ENCODE results near the gene RMDN3. TPM values are rescaled to one million over a fixed set of nuclear protein-coding genes. Genes with fewer than 3 reads are reported as not detected.

RMDN3 gene
- total RNA-seq, 2 experiments from 2014 or later = 34.0 to 35.1 TPM

GRCh38 chr15:40763801-40764628 is 9.0 kb upstream of the RMDN3 start, which contains the start of gene GCHFR:
TSS of gene GCHFR (plus strand) at chr15:40764068. CDS start at chr15:40764181, 113 bp downstream.
- ChIA-PET POLR2A (interaction anchor here (0.8 to 2.5 kb wide), 9 partner anchors 8 to 69 kb away, joined by 3 to 13 read pairs (median 4); partner anchors contain the start of genes RAD51 and ZFYVE19), CTCF (interaction anchor here (0.6 to 3.8 kb wide), 7 partner anchors 14 to 131 kb away, joined by 3 to 18 read pairs (median 4); partner anchors contain the start of gene VPS18)
- DNase-seq (peak; percentile 74), ATAC-seq (peak; percentile 58)
- Mint-ChIP-seq H3K4me1 (ENCODE audit: low read depth) (peaks cover 45% of the 10 kb centered on the region), H3K27me3 (ENCODE audit: low read depth) (peaks cover 4% of the 10 kb centered on the region), H3K9me3 (ENCODE audit: insufficient read depth) (no peaks in the 10 kb centered on the region), H3K4me3 (peak within 1 kb of the TSS; percentile 86), H3K27ac (peak within 1 kb of the TSS; percentile 91), H3K36me3 (ENCODE audit: low read depth) (peaks cover 10% of the 10 kb centered on the region)

DNA sequence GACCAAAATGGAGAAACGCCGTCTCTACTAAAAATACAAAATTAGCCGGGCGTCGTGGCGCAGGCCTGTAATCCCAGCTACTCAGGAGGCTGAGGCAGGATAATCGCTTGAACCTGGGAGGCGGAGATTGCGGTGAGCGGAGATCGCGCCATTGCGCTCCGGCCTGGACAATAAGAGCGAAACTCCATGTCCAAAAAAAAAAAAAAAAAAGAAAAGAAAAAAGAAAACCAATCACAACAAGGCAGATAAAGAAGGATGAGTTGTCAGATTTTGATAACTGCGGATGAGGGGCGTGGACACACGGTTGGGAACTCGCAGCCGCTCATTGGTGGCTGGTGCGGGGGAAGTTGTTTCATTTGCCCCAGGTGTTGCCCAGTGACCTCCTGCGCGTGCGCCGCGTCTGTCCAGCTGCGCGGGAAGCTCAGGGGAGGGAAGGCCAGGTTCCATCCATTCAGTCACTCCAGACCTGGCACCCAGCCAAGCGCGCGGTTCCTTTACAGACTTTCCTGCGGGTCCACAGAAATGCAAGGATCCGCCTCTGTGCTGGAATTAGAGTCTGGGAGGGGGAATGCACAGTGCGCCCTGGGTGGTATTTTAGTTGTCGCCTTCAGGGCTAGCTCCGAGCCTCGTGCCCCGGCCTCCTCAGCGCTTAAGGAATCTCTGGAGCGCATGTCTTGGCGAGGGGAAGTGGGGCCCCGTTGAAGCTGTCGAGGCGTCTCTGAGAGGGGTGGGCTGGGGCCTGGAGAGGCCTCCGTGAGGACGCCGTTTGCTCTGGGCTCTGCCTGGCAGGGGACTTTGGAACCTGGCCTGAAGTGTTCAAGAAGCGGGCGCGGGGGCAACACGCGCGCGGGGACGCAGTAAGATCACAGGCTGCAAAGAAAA is 8.1 kb upstream of the RMDN3 start:
- Mint-ChIP-seq H3K27me3 (ENCODE audit: low read depth) (peaks cover 4% of the 10 kb centered on the region), H3K4me3 (peak overlapping the region; percentile 86), H3K9me3 (ENCODE audit: insufficient read depth) (no peaks in the 10 kb centered on the region), H3K27ac (peak overlapping the region; percentile 91), H3K4me1 (ENCODE audit: low read depth) (peaks cover 36% of the 10 kb centered on the region), H3K36me3 (ENCODE audit: low read depth) (peaks cover 7% of the 10 kb centered on the region)
- ChIA-PET POLR2A (interaction anchor here (0.7 to 2.5 kb wide), 3 partner anchors 13 to 19 kb away, joined by 3 to 13 read pairs (median 3); no protein-coding TSS in a partner anchor), CTCF (interaction anchor here (0.6 kb wide), 1 partner anchor 95 kb away, joined by 3 read pairs; no protein-coding TSS in a partner anchor)
- ATAC-seq = peak; percentile 1
- peak; percentile 58 for DNase-seq

DNA sequence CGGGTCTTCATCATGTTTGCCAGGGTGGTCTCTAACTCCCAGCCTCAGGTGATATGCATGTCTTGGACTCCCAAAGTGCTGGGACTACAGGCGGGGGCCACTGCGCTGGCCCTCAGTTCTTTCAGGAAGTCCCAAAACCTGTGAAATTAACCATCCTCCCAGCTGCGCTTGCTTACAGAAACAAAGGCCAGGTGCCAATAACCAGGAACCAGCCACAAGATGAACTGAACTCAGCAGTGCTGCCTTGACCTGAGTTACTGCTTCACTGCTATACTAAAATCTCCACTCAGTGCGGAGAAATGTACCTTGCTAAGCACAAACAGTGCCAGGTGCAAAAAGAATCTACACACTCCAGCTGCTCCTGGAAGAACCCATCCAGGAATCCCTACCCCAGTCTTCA is 4.9 kb upstream of the RMDN3 start:
- CTCF ChIA-PET = interaction anchor here (1.1 kb wide), 1 partner anchor 22 kb away, joined by 3 read pairs; no protein-coding TSS in a partner anchor

GRCh38 chr15:40756938-40757337 is 1.9 kb upstream of the RMDN3 start:
- ChIA-PET POLR2A (interaction anchor here (1.0 to 1.3 kb wide), 3 partner anchors 8 to 62 kb away, joined by 4 to 5 read pairs (median 4); partner anchors contain the start of gene RAD51), CTCF (interaction anchor here (0.6 to 1.6 kb wide), 4 partner anchors 9 to 135 kb away, joined by 3 to 6 read pairs (median 4); no protein-coding TSS in a partner anchor)
- peak overlapping the region; percentile 3 for H3K27ac Mint-ChIP-seq

More for the DNA sequence above, 4.9 kb upstream of the RMDN3 start:
- no peaks in the 10 kb centered on the region for H3K9me3 Mint-ChIP-seq (ENCODE audit: insufficient read depth)
- no peak for DNase-seq
- no peak overlapping the region for H3K4me3 Mint-ChIP-seq
- POLR2A ChIA-PET = interaction anchor here (0.8 kb wide), 1 partner anchor 10 kb away, joined by 4 read pairs; no protein-coding TSS in a partner anchor
- H3K27me3 Mint-ChIP-seq (ENCODE audit: low read depth) = peaks cover 4% of the 10 kb centered on the region
- H3K27ac Mint-ChIP-seq = no peak overlapping the region
- peaks cover under 1% of the 10 kb centered on the region for H3K36me3 Mint-ChIP-seq (ENCODE audit: low read depth)
- H3K4me1 Mint-ChIP-seq (ENCODE audit: low read depth) = peaks cover 32% of the 10 kb centered on the region
- no peak for ATAC-seq

DNA sequence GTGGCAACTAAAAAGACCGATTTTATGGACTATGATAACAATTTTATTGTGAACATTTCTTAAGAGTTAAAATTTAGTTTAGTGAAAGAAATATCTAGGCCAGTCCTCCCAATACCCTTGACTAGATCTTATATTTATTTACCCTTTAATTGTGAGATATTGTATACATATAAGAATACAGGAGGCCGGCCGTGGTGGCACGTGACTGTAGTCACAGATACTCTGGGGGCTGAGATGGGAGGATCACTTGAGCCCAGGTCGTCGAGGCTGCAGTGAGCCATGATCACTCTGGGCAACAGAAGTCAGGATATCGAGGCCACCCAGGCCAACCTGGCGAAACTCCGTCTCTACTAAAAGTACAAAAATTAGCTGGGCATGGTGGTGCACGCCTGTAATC is 756 bp upstream of the RMDN3 start:
- ChIA-PET POLR2A (interaction anchor here (0.6 to 1.3 kb wide), 6 partner anchors 9 to 147 kb away, joined by 3 to 5 read pairs (median 4); partner anchors contain the start of gene RAD51), CTCF (interaction anchor here (1.2 to 1.6 kb wide), 3 partner anchors 12 to 136 kb away, joined by 4 to 6 read pairs (median 4); no protein-coding TSS in a partner anchor)
- ATAC-seq (no peak), DNase-seq (no peak)
- Mint-ChIP-seq H3K9me3 (ENCODE audit: insufficient read depth) (no peaks in the 10 kb centered on the region), H3K36me3 (ENCODE audit: low read depth) (peaks cover 26% of the 10 kb centered on the region), H3K4me3 (peak overlapping the region; percentile 91), H3K4me1 (ENCODE audit: low read depth) (peaks cover 38% of the 10 kb centered on the region), H3K27ac (peak overlapping the region; percentile 99), H3K27me3 (ENCODE audit: low read depth) (peaks cover 4% of the 10 kb centered on the region)

More at GRCh38 chr15:40756938-40757337, 1.9 kb upstream of the RMDN3 start:
- no peaks in the 10 kb centered on the region for H3K9me3 Mint-ChIP-seq (ENCODE audit: insufficient read depth)
- H3K4me1 Mint-ChIP-seq (ENCODE audit: low read depth) = peaks cover 33% of the 10 kb centered on the region
- peaks cover 4% of the 10 kb centered on the region for H3K27me3 Mint-ChIP-seq (ENCODE audit: low read depth)
- no peak for DNase-seq
- no peak for ATAC-seq
- peaks cover 16% of the 10 kb centered on the region for H3K36me3 Mint-ChIP-seq (ENCODE audit: low read depth)
- no peak overlapping the region for H3K4me3 Mint-ChIP-seq

- ChIA-PET CTCF (no interaction called here), POLR2A (interaction anchor here (0.6 to 1.3 kb wide), 3 partner anchors 10 to 60 kb away, joined by 3 to 6 read pairs (median 5); no protein-coding TSS in a partner anchor)
- Mint-ChIP-seq H3K4me1 (ENCODE audit: low read depth) (peaks cover 38% of the 10 kb centered on the region), H3K27ac (peak overlapping the region; percentile 99), H3K9me3 (ENCODE audit: insufficient read depth) (no peaks in the 10 kb centered on the region), H3K4me3 (peak overlapping the region; percentile 91), H3K27me3 (ENCODE audit: low read depth) (no peaks in the 10 kb centered on the region), H3K36me3 (ENCODE audit: low read depth) (peaks cover 34% of the 10 kb centered on the region)
- ATAC-seq (peak; percentile 18), DNase-seq (no peak)
Measured at GRCh38 chr15:40754574-40754882, 526 bp downstream of the RMDN3 start.

- peaks cover 45% of the 10 kb centered on the region for H3K36me3 Mint-ChIP-seq (ENCODE audit: low read depth)
- DNase-seq (no peak), ATAC-seq (no peak)
- H3K4me3 Mint-ChIP-seq = no peak overlapping the region
- H3K9me3 Mint-ChIP-seq (ENCODE audit: insufficient read depth) = no peaks in the 10 kb centered on the region
- no peak overlapping the region for H3K27ac Mint-ChIP-seq
- H3K4me1 Mint-ChIP-seq (ENCODE audit: low read depth) = peaks cover 38% of the 10 kb centered on the region
- no peaks in the 10 kb centered on the region for H3K27me3 Mint-ChIP-seq (ENCODE audit: low read depth)
- ChIA-PET POLR2A (interaction anchor here (1.4 kb wide), 1 partner anchor 14 kb away, joined by 4 read pairs; no protein-coding TSS in a partner anchor), CTCF (interaction anchor here (1.0 kb wide), 1 partner anchor 31 kb away, joined by 3 read pairs; no protein-coding TSS in a partner anchor)
Measured at GRCh38 chr15:40751745-40752144, 3.3 kb downstream of the RMDN3 start.

GRCh38 chr15:40750885-40751284 is 4.2 kb downstream of the RMDN3 start:
- Mint-ChIP-seq H3K4me3 (no peak overlapping the region), H3K4me1 (ENCODE audit: low read depth) (peaks cover 40% of the 10 kb centered on the region), H3K9me3 (ENCODE audit: insufficient read depth) (no peaks in the 10 kb centered on the region), H3K27me3 (ENCODE audit: low read depth) (no peaks in the 10 kb centered on the region), H3K36me3 (ENCODE audit: low read depth) (peaks cover 50% of the 10 kb centered on the region), H3K27ac (no peak overlapping the region)
- ChIA-PET POLR2A (interaction anchor here (0.9 kb wide), 1 partner anchor 12 kb away, joined by 3 read pairs; no protein-coding TSS in a partner anchor), CTCF (interaction anchor here (1.0 to 1.7 kb wide), 3 partner anchors 11 to 144 kb away, joined by 3 to 4 read pairs (median 3); partner anchors contain the start of gene VPS18)
- DNase-seq (no peak), ATAC-seq (no peak)

DNA sequence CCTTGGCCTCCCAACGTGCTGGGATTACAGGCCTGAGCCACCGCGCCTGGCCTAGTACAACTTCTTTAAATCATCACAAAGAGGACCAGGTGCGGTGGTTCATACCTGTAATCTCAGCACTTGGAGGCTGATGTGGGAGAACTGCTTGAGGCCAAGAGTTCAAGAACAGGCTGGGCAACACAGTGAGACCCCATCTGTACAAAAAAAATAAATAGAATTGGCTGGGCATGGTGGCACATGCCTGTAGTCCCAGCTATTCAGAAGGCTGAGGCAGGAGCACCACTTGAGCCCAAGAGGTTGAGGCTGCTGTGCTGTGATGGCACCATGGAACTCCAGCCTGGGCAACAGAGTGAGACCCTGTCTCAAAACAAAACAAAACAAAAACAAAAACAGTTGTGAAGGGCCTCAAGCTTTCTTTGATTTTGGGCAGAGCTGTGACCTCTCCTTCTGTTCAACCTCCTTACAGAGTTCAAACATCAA is 5.9 kb downstream of the RMDN3 start:
- DNase-seq (no peak), ATAC-seq (no peak)
- POLR2A ChIA-PET = interaction anchor here (1.2 kb wide), 1 partner anchor 11 kb away, joined by 4 read pairs; no protein-coding TSS in a partner anchor
- Mint-ChIP-seq H3K27me3 (ENCODE audit: low read depth) (no peaks in the 10 kb centered on the region), H3K4me3 (no peak overlapping the region), H3K4me1 (ENCODE audit: low read depth) (peaks cover 51% of the 10 kb centered on the region), H3K9me3 (ENCODE audit: insufficient read depth) (no peaks in the 10 kb centered on the region), H3K36me3 (ENCODE audit: low read depth) (peaks cover 63% of the 10 kb centered on the region), H3K27ac (no peak overlapping the region)
- CTCF ChIA-PET = interaction anchor here (0.6 to 10.7 kb wide), 4 partner anchors 10 to 145 kb away, joined by 3 to 107 read pairs (median 4); partner anchors contain the start of gene VPS18

DNA sequence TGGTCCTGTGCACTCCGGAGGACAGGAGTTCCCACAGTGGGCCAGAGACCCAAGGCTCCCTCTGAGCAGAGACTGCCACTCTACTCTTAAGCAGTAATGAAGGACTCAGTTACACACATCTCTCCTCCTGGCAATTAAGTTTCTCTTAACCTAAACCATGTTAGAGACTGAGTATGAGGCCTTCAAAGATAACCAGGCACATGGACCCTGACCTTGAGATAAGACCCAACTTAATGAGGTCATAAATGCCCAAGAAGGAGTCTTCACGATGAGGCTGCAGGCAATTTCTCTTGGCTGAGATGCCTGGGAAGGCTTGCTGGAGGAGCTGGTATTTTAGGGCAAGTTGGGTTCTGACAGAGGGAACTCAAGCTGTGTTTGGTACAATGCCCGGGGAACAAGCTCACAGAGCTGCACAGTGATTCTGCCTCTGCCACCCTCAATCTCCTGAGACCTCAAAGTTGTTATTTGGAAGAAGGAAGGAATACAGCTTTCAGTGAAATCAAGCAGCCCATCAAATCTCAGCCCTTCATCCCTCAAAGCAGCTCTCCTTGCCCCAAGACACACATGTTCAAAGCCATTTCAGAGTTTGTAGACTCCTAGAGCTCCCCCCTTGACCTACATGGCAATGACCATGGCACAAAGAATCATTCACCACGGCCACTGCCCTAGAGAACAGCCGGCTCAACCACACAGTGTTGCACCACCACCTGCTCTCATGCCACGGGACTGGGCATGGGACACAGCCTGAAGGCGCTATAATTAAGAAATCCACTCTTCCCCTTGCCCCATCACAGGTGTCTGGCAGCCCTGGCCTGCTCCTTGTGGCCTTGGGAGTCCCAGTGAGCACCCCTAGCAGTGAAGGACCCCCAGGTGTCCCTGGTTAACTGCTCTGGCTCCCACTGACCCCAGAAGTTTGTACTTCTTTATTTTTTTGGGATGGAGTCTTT is 7.1 kb downstream of the RMDN3 start:
- Mint-ChIP-seq H3K4me1 (ENCODE audit: low read depth) (peaks cover 51% of the 10 kb centered on the region), H3K36me3 (ENCODE audit: low read depth) (peaks cover 64% of the 10 kb centered on the region), H3K27ac (peak overlapping the region; percentile 74), H3K9me3 (ENCODE audit: insufficient read depth) (no peaks in the 10 kb centered on the region), H3K4me3 (no peak overlapping the region), H3K27me3 (ENCODE audit: low read depth) (no peaks in the 10 kb centered on the region)
- ATAC-seq (no peak), DNase-seq (no peak)
- ChIA-PET CTCF (interaction anchor here (1.1 to 10.7 kb wide), 3 partner anchors 9 to 146 kb away, joined by 3 to 107 read pairs (median 7); partner anchors contain the start of gene VPS18), POLR2A (interaction anchor here (1.3 to 2.1 kb wide), 2 partner anchors 17 to 53 kb away, joined by 3 to 11 read pairs; partner anchors contain the start of genes GCHFR and RAD51)

Measured in activated CD8-positive, alpha-beta T cell treated with anti-CD3 and anti-CD28 coated beads, Interleukin-2, amount 10 ng/mL, durations not matched to agents 7 days and 5 days (primary cell).